Mammary epithelial cell (primary cell): ENCODE measurements around the gene ITGA8.

ENCODE experiments used
- EZH2 ChIP-seq: IDR thresholded peaks from 2 replicates; pipeline ENCODE4 v1.6.1; 2012; ENCODE audit warnings: low read length, inconsistent platforms, borderline replicate concordance
- TF ChIP-seq, protein P1 (sequence below), 2 donors: IDR thresholded peaks in 1 of 2; conservative IDR thresholded peaks in 1 of 2; 2 replicates each; pipeline ENCODE4 v1.5.1; 2011 to 2012; ENCODE audit warnings: inconsistent platforms in 2 of 2, low read length in 2 of 2, mild to moderate bottlenecking in 2 of 2, control low read depth in 1 of 2, low read depth in 1 of 2; ENCODE audit not compliant: insufficient read depth in 1 of 2; ENCODE audit errors: extremely low read depth in 1 of 2

DNA sequence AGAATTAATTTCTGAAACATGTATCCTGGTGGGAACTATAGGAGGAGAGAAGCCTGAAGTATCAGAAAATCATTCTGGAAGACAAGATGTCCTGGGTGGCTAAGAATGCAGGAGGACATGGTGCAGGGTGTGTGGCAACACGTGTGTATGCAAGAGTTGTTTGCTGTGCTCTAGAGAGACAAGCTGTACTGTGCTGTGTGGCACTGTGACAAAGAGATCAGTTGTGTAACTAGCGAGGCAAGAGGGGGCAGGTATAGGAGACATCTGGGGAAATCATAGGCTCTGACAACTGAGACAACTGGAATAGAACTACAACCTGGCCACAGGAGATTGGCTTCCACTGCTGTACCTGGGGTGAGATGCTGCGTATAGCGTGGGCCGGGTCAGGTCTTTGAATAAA is 9.3 kb downstream of the ITGA8 start:
- TF ChIP-seq, protein P1, sequence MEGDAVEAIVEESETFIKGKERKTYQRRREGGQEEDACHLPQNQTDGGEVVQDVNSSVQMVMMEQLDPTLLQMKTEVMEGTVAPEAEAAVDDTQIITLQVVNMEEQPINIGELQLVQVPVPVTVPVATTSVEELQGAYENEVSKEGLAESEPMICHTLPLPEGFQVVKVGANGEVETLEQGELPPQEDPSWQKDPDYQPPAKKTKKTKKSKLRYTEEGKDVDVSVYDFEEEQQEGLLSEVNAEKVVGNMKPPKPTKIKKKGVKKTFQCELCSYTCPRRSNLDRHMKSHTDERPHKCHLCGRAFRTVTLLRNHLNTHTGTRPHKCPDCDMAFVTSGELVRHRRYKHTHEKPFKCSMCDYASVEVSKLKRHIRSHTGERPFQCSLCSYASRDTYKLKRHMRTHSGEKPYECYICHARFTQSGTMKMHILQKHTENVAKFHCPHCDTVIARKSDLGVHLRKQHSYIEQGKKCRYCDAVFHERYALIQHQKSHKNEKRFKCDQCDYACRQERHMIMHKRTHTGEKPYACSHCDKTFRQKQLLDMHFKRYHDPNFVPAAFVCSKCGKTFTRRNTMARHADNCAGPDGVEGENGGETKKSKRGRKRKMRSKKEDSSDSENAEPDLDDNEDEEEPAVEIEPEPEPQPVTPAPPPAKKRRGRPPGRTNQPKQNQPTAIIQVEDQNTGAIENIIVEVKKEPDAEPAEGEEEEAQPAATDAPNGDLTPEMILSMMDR (conservative IDR thresholded peaks at IDR 0.05 in 1 of 2, IDR thresholded peaks at IDR 0.05 in 1 of 2; ENCODE audit: extremely low read depth in 1 of 2, insufficient read depth in 1 of 2, low read depth in 1 of 2, low read length in 2 of 2), result no peak
- TF ChIP-seq EZH2, result no peak
